HuH-7.5 (cell line): ENCODE measurements around the gene FBXL12.
"Not testable (repeated sequence)": the region's sequence is repeated elsewhere in the genome, so short reads cannot be mapped to it uniquely, and the experiment has no call there.

Experiments
- DNase-seq: peaks from one replicate; pipeline ENCODE4 v3.0.0; 2011; ENCODE audit warnings: low spot score

Gene FBXL12

DNA sequence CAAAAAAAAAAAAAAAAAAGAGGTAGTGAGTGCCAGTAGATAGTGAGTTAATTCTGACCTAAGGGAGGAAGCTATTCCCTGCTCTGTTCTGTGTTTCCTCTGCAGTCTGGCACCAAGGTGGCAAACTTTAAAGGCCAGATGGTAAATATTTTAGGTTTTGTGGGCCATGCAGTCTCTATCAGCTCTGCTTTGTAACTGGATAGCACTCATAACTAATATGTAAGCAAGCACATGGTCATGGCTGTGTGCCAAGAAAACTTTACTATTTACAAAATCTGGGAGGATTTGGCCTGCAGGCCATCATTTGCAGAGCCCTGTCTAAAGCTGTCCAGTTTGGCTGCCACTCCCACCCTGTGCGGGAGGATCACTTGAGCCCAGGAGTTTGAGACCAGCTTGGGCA, 20.5 kb upstream of the FBXL12 start:
- no peak for DNase-seq

DNA sequence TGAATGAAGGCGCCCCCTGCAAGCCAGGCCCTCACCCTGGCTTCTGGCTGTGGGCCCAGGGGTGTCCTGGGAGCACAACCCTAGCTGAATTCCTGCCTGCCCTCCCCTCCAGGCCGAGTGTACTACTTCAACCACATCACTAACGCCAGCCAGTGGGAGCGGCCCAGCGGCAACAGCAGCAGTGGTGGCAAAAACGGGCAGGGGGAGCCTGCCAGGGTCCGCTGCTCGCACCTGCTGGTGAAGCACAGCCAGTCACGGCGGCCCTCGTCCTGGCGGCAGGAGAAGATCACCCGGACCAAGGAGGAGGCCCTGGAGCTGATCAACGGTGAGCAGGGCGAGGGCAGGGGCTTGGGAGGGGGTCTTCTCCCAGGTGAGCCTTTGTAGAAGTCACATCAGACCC, 19.4 kb upstream of the FBXL12 start:
- DNase-seq, result no peak

DNA sequence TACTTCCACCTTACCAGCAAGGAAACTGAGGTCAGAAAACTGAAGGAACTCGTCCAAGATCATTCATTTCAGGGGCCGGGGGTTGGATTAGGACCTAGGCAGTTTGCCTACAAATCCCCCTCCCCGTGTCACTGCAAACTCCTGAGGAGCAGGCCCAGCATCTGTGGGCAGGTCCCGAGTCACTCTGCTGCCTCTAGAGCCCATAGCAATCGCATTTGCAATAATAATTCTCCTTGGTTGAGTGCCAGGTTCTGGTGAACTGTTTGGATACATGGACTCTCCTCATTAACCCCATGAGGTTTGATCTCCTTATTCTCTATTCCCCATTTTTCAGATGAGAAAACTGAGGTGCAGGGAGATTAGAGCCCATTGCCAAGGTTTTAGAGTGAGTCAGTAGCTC, 17.1 kb upstream of the FBXL12 start:
- DNase-seq, result no peak

DNA sequence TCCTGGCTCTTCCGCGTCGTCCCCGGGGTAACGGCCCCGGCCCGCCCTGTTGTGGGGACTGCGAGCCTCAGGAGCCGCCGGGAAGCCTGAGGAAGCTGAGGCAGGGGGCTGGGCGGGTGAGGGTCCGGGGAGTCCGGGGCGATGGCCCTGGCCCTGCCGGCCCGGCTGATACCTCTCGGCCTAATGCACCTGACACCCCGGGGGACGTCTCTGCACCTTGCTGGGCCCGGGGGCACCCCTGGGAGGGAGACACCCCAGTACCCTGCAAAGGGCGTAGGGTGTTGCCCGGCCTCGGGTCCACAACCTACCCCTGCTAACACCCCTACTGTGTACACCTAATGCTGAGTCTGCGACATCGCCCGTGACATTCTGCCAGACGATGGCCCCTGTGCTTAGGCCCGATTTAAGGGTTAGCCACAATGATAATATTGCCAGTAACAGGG, 16.6 kb upstream of the FBXL12 start:
- DNase-seq, result no peak

DNA sequence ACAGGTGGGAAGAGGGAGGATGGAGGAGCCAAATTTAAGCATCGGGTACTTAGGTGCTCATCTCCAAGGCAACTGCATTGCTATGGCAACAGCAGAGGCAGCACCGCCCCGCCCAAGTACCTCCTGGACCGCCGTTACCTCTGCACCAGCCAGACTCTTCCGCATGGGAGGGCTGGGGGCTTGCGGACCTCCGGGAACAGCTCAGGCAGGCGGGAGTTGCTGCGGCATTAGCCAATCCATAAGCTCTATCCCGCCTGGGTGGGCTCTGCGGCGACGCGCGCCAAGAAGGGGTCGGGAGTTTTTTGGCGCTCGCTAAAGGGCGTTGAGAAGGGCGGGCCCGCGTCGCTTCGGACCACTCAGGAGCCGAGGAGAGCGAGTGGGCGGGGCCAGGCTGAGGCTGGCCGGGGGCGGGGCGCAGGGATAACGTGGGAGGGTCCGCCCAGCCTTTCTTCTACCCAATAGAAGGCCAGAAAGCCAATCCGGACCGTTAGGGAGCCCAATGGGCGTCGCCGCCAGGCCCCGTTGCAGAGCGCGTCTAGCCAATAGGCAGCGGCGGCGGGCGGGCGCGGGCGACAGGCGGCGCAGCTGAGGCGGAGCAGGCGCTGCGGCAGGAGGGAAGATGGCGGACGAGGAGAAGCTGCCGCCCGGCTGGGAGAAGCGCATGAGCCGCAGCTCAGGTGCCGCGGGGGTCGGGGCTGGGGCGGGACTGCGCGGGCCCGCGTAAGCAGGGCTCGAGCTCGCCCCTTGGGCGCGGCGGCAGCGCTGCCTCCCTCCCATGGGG, 16.0 kb upstream of the FBXL12 start, which contains the start of gene PIN1:
TSS of gene PIN1 (plus strand) at position 593 of the 781 bp plus-strand sequence. CDS start at position 620, 27 bp downstream.
- DNase-seq, result peak; percentile 99

DNA sequence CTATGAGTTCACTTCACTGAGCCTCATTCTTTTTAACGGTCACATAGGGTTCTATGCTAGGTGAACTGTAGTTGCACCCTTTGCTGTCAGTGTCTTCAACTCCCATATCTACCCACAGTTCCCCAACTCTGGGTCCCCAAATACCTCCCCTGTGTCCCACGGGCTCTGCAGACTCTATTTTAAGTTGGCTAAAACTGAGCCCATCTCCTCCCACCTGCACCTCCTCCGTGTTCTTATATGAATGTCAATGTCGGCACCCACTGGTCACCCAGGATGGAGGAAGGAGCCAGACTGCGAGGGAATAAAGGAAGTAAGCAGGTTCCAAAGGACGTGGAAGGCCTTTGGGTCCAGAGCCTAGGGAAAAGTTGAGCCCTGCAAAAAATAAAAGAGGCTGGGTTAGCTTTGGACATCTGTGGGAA, 15.4 kb upstream of the FBXL12 start:
- DNase-seq, result no peak

DNA sequence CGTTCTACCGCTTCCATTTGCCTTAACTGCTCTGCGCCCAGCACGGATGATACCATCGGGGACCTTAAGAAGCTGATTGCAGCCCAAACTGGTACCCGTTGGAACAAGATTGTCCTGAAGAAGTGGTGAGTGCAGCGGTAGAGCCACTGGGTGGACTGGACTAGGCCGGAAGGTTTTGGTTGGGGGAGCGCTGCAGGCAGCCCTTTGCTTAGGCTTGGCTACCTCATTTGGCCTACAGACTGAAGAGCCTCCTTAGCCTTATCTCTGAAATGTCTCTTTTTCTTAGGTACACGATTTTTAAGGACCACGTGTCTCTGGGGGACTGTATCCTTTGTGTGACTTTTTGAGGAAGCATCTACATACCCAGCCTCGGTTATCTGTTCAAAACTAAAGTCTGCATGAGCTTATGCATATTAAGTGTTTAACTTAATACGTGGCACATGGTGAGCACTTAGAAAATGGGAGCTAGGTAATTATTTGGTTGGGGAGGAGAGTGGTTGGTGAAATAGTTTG, 9.7 kb upstream of the FBXL12 start:
- no peak for DNase-seq

DNA sequence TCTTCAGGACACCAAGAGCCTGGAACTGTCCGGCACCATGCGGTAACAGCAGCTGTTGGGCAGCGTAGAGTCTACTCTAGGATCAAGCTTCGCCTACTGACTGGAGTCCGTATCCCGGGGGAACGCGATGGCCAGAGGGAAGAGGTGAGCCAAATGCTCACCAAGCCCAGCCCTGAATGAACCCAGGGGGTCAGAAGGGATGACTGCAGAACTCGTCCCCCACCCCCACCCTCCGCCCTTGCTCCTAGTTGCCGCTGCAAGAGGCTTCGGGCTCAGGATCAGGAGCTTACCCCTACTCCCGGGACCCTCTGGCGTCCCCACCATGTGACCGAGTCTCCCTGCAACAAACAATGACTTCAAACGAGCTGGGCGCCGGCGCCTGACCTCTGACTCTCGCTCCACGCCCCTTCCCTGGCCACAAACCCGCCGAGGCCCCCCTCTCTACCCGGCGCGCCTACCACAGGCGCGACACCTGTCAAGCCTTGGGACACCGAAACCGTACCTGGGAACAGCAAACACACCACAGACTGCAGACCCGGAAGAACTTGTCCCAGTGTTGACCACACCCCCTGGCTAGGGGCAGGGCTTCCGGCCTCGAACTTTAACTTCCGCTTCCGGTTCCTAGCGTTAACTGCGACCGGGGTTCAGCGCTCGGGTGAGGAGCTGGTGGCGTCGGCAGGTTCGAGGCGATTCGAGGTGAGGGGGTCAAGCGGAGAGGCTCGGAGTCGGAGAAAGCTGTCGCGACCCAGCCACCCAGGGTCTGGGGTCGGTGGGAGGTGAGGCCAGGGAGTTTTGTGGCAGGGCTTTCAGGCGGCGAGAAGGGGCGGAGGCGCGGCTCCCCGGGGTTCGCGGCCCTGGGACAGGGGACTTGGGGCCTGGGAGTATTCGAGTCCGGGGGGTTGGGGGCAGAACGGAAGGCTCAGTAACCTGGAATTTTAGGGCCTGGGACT, 8.7 kb upstream of the FBXL12 start, which contains the start of gene UBL5:
TSS of gene UBL5 (plus strand) at position 630 of the 950 bp plus-strand sequence. CDS start 420 bp downstream, outside the sequence.
- DNase-seq, result peak; percentile 94

DNA sequence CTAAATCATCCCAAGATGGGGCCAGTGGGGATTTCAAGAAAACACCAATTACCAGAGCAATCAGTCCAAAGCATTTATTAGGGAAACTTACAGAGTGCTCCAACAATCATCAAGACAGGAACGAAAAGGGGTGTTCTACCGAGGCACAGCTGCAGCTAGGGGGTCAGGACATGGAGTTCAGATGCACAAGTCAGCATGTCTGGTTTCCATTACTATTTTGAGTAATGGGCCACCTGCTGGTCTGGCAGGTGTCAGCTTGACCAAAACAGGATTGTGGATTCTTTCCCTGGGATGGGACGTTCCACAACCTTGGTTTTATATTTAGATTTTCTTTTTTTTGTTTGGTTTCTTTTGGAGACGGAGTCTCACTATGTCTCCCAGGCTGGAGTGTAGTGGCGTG, 4.9 kb upstream of the FBXL12 start:
- DNase-seq, result no peak

DNA sequence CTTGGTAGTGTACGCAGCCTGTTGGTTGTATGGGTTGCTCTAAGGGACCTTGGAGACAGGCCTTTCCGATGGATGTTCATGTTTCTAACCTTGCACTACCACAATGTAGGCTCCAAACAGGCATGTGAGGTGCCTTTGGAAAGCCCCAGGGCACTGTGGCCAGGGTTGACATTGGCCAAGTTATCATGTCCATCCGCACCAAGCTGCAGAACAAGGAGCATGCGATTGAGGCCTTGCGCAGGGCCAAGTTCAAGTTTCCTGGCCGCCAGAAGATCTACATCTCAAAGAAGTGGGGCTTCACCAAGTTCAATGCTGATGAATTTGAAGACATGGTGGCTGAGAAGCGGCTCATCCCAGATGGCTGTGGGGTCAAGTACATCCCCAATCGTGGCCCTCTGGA, 1.2 kb upstream of the FBXL12 start:
- DNase-seq, result not testable (repeated sequence)

DNA sequence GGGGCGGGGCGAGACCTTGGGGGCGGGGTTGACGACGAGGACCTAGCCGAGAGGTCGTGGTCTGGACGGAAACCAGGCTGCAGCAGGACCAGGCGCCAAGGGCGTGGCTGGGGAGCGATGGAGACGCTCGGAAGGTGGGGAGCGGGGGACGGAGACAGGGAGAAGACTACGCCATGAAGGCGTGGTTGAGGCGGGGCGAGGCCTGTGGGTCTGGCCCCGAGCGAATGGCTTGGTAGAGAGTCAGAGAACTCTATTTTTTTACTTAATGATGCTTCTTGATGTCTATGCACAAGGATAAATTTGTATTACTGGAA, 674 bp upstream of the FBXL12 start:
- no peak for DNase-seq

DNA sequence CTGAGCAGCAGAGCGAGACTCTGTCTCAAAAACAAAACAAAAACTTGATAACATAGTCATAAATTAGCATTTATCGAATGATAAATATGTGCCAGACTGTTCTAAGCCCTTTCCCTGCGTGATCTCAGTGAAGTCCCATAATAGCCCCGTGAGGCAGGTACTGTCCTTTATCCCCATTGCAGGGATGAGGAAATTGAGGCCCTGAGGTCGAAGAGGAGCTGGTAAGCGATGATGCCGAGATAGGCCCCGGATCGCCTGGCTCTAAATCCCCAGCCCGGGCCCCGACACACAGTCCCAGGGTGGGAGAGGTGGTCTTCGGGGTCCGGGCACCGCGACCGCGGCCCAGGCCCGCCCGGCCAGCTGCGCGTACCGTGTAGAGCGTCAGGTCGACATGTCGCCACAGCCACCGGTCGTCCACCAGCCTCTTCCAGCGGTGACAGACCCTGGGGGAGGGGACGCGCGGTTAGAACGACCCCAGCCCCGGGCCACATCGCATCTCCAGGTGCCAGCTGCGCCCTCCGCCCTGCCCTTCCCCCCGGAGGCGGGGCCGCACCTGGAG, 625 bp downstream of the FBXL12 start:
- DNase-seq, result no peak

DNA sequence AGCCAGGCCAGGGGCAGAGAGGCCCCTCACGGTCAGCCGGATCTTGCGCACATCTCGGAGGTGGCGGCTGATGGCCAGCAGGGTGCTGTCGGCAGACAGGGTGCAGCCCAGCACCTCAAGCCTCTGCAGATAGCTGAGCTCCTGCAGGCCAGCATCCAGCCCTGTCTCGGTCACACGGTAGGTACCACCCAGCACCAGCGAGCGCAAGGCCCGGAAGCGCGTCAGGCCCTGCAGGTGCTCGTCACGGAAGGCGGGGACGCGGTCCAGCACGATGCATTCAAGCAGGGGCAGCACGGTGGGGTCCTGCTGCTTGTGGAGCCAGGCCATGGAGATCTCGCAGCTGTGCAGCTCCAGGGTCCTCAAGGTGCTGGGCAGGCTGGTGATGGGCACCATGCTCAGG, 7.7 kb downstream of the FBXL12 start:
- DNase-seq, result no peak

DNA sequence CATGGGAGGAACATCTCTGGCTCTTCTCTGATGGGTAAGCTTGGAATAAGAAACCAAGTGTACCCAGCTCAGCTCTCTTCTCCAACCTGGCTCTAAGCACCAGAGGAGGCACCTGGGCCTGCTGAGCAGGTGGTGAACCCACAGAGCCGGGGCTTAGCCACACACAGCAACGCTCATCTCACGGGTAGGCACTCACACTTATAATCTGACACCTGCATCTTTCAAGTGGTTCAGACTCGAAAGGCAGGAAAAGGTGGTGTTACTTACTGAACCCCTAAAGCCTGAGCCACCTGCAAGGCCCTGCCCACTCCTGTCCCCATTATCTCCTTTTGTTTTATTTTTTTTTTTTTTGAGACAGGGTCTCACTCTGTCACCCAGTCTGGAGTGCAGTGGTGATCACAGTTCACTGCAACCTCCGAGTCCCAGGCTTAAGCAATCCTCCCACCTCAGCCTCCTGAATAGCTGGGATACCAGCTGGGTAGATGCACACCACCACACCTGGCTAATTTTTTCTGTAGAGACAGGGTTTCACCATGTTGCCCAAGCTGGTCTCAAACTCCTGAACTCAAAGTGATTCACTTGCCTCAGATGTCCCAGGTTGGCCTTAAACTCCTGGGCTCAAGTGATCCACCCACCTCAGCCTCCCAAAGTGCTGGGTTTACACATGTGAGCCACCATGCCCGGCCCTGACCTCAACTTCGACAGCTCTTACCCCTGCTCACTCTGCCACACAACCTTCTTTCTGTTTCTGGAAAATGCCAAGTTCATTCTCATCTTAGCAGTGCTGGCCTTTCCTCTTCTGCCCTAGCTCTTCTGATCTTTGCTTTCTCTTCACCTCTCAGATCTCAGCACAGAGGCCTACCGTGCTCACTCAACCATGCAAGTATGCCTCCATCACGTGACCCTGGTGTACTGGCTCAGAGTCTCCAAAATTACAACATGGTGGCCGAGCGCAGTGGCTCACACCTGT, 9.7 kb downstream of the FBXL12 start:
- no peak for DNase-seq

DNA sequence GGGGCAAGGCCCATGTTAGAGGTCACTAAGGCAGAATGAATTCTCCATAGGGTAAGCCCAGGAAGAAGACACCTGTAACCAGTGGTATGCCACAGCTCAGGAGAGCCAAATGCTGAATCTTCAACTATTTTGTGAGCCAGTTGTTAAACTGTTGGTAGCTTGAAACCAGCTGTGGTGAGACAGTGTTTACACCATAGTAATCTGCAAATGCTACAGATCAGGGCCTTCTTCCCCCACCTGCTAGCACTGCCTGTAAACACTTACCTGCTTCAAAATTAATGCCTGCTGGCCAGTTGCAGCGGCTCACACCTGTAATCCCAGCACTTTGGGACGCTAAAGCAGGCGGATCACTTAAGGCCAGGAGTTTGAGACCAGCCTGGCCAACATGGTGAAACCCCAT, 12.1 kb downstream of the FBXL12 start:
- no peak for DNase-seq

DNA sequence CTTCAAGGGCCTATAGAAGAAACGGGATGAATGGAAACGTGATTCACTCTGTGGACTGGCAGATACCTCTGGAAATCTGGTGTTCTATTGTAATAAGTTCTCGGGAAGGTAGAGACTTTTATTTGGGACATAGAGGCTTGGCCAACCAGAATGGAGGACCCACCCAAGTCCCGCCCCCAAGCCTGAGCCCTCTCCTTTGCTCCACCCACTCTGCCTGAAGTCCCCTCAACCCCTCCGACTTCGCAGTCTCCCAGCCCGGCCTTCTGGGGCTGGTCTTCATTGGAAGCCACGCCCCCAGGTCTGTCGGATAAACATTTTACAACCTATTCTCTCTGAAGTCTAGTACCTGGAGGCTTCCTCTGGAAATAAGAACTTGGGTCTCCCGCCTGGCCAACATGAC, 16.9 kb downstream of the FBXL12 start:
- DNase-seq, result no peak

DNA sequence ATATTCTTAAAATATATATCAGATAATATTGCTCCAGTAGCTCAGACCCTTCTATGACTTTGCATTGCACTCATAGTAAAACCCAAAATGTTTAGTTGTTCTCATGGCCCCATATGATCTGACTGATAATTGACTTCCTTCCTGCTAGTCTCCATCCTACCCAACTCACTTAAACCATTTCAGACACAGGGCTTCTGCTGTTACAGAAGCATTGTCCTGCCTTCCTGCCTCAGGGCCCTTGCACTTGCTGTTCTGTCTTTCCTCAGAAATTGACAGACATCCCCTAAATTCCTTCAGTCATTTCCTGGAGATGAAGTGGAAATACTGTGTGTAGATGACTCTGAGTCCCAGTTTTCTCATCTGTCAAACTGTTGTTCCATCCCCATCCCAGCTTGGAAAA, 19.7 kb downstream of the FBXL12 start:
- no peak for DNase-seq

DNA sequence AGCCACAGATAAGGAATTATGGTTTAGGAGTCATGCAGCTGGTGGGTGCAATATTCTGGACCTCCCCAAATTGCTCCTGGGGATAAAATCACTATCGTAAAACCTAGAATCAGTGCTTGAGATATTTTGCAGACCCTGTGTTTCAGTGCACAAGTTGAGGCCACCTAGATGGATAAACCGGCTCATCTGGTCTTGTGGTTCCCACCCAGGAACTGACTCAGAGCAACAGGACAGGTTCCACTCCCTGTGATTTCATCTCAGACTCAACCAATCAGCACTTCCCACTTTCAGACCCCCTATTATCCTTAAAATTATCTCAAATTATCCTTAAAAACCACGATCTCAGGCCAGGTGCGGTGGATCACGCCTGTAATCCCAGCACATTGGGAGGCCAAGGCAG, 21.0 kb downstream of the FBXL12 start:
- DNase-seq, result no peak

DNA sequence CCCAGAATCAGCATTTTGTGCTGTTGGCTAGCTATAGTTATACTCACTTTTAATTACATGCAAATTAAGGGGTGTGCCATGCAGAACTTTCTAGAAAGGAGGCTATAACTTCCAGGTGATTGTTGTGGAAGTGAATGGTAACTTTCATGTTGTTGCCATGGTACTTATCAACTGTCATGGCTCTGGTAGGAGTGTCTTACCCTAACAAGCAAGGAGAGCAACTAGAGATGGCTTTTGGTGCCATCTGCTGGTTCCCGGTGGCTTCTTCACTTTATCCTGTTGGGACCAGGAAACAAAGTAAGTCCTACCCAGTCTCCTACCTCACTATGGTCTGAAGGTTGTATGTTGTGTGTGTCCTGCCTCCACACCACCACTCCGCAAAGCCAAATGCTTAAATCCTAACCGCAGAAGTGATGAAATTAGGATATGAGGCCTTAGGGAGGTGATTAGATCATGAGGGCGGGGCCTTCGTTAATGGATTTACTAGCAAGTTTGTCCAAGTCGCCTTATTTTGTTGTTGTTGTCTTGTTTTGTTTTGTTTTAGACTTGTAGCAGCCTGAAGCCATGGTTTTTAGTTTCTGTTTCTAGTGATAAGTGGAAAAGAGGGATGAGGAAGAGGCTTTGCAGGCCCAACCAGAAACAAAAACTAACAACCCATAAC, 22.6 kb downstream of the FBXL12 start:
- peak; percentile 64 for DNase-seq

DNA sequence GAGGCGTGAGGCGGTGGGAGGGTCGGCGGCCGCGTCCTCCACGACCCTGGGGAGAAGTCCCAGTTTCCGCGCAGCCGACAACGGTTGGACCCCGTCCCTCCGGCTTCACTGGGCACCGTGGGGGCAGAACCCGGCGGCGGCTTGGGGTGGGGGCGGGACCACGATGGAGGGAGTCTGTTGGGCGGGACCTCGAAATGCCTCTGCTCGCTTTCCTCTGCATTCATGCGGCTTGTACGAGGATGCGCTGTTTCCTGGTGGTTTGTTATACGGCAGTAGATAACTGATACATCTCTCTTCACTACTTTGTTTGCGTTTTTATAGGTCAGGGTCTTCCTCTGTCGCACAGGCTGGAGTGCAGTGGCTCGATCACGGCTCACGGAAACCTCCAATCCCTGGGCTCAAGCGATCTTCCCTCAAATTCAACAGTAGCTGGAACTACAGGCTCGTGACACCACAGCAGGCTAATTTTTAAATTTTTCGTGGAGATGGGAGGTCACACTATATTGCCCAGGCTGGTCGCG, 25.7 kb downstream of the FBXL12 start:
- no peak for DNase-seq
